Measurements from ENCODE around the gene TBC1D10B.
"Not testable (repeated sequence)": the region's sequence is repeated elsewhere in the genome, so short reads cannot be mapped to it uniquely, and the experiment has no call there.

The TBC1D10B gene

DNA sequence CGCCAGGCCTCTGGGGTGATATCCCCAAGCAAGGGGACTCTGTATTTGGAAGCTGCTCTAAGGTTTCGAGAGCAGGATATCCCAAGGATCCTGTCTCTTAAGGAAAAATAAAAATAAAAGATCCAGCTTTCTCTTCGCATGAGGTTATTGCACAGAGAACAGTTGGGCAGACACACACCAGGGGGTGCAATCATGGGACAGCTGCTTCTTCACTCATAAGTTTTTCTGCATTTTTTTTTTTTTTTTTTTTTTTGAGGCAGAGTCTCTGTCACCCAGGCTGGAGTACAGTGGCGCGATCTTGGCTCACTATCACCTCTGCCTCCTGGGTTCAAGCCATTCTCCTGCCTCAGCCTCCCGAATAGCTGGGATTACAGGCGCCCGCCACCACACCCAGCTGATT, 28.3 kb downstream of the TBC1D10B start:
- H3K27ac ChIP-seq (replicated peaks); H3K27me3 ChIP-seq (ENCODE audit: insufficient read depth, poor library complexity, severe bottlenecking); H3K4me3 ChIP-seq (replicated peaks; ENCODE audit: insufficient read depth, low read length); DNase-seq (ENCODE audit: low read depth in 1 of 2, low spot score in 1 of 2): not testable (repeated sequence)

GRCh38 chr16:30340621-30341020, 29.7 kb downstream of the TBC1D10B start:
- no peak overlapping the region for H3K27ac ChIP-seq (replicated peaks)
- H3K27me3 ChIP-seq (ENCODE audit: insufficient read depth, poor library complexity, severe bottlenecking) = no peaks in the 10 kb centered on the region
- H3K4me3 ChIP-seq (replicated peaks; ENCODE audit: insufficient read depth, low read length) = no peak overlapping the region
- TF ChIP-seq SPI1 (IDR thresholded peaks at IDR 0.05; ENCODE audit: borderline replicate concordance, low read depth) (no peak), REST (IDR thresholded peaks at IDR 0.05; ENCODE audit: insufficient replicate concordance, low read depth) (no peak), GABPA (IDR thresholded peaks at IDR 0.05; ENCODE audit: low read depth) (no peak), POLR2AphosphoS5 (IDR thresholded peaks at IDR 0.05; ENCODE audit: low read depth) (no peak)
- TF ChIP-seq, protein P1, sequence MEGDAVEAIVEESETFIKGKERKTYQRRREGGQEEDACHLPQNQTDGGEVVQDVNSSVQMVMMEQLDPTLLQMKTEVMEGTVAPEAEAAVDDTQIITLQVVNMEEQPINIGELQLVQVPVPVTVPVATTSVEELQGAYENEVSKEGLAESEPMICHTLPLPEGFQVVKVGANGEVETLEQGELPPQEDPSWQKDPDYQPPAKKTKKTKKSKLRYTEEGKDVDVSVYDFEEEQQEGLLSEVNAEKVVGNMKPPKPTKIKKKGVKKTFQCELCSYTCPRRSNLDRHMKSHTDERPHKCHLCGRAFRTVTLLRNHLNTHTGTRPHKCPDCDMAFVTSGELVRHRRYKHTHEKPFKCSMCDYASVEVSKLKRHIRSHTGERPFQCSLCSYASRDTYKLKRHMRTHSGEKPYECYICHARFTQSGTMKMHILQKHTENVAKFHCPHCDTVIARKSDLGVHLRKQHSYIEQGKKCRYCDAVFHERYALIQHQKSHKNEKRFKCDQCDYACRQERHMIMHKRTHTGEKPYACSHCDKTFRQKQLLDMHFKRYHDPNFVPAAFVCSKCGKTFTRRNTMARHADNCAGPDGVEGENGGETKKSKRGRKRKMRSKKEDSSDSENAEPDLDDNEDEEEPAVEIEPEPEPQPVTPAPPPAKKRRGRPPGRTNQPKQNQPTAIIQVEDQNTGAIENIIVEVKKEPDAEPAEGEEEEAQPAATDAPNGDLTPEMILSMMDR (IDR thresholded peaks at IDR 0.05; ENCODE audit: insufficient read depth, low read length) = no peak
- no peak for DNase-seq (ENCODE audit: low read depth in 1 of 2, low spot score in 1 of 2)

DNA sequence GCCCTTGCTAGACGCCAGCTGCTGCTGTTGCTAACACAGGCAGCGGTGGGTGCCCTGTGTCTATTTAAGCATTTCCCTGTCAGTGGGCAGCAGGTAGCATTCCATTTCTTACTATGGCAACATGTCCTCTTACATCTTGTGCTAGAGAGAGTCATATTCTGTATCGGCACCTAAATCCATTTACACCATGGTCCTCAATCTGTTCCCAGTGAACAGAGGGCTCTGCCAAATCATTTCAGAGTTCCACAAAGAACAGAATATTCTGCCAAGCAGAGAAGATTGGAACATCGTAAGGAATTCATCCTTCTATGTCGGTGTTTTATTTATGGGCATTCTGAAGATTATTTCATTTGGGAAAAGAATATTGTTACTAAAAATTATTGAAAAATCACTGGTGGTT, 31.6 kb downstream of the TBC1D10B start:
- not testable (repeated sequence) for DNase-seq (ENCODE audit: low read depth in 1 of 2, low spot score in 1 of 2); H3K4me3 ChIP-seq (replicated peaks; ENCODE audit: insufficient read depth, low read length); H3K27ac ChIP-seq (replicated peaks); H3K27me3 ChIP-seq (ENCODE audit: insufficient read depth, poor library complexity, severe bottlenecking)

- H3K27me3 ChIP-seq (ENCODE audit: insufficient read depth, poor library complexity, severe bottlenecking); H3K27ac ChIP-seq (replicated peaks); DNase-seq (ENCODE audit: low read depth in 1 of 2, low spot score in 1 of 2); H3K4me3 ChIP-seq (replicated peaks; ENCODE audit: insufficient read depth, low read length): not testable (repeated sequence)
These were observed 32.3 kb downstream of the TBC1D10B start for GRCh38 chr16:30337964-30338357.

GRCh38 chr16:30335598-30336474, 34.5 kb downstream of the TBC1D10B start:
- DNase-seq (ENCODE audit: low read depth in 1 of 2, low spot score in 1 of 2) = peak in 1 of 2 experiments; percentile 25
- Histone ChIP-seq H3K27ac (replicated peaks) (peak overlapping the region; percentile 87), H3K4me3 (replicated peaks; ENCODE audit: insufficient read depth, low read length) (peak overlapping the region; percentile 64), H3K27me3 (ENCODE audit: insufficient read depth, poor library complexity, severe bottlenecking) (no peaks in the 10 kb centered on the region)
- no peak for TF ChIP-seq REST (IDR thresholded peaks at IDR 0.05; ENCODE audit: insufficient replicate concordance, low read depth)
- no peak for TF ChIP-seq GABPA (IDR thresholded peaks at IDR 0.05; ENCODE audit: low read depth)
- no peak for TF ChIP-seq SPI1 (IDR thresholded peaks at IDR 0.05; ENCODE audit: borderline replicate concordance, low read depth)
- TF ChIP-seq POLR2AphosphoS5 (IDR thresholded peaks at IDR 0.05; ENCODE audit: low read depth) = no peak
- TF ChIP-seq, protein P1 (IDR thresholded peaks at IDR 0.05; ENCODE audit: insufficient read depth, low read length) = no peak

Measured in HL-60 (cell line).